Measurements from ENCODE around the gene PVALB.

The PVALB gene

GRCh38 chr22:36773935-36774334 lies 42.9 kb downstream of the PVALB start:
- no peak for DNase-seq (ENCODE audit: low spot score)

GRCh38 chr22:36772451-36772850 lies 44.4 kb downstream of the PVALB start:
- no peak for DNase-seq (ENCODE audit: low spot score)

- DNase-seq (ENCODE audit: low spot score), result no peak
These were observed 45.3 kb downstream of the PVALB start for GRCh38 chr22:36771356-36772063.

GRCh38 chr22:36770513-36771231 lies 46.2 kb downstream of the PVALB start:
- no peak for DNase-seq (ENCODE audit: low spot score)

GRCh38 chr22:36769541-36770512 lies 47.0 kb downstream of the PVALB start:
- no peak for DNase-seq (ENCODE audit: low spot score)

- DNase-seq (ENCODE audit: low spot score), result no peak
These were observed 48.2 kb downstream of the PVALB start for GRCh38 chr22:36768616-36769015.

GRCh38 chr22:36768141-36768540 lies 48.7 kb downstream of the PVALB start:
- DNase-seq (ENCODE audit: low spot score), result no peak

- DNase-seq (ENCODE audit: low spot score), result no peak
These were observed 49.6 kb downstream of the PVALB start for GRCh38 chr22:36767035-36767775.

- no peak for DNase-seq (ENCODE audit: low spot score)
These were observed 50.8 kb downstream of the PVALB start for GRCh38 chr22:36765943-36766450.

- no peak for DNase-seq (ENCODE audit: low spot score)
These were observed 51.5 kb downstream of the PVALB start for GRCh38 chr22:36765131-36765942.

GRCh38 chr22:36764641-36765040 lies 52.2 kb downstream of the PVALB start:
- DNase-seq (ENCODE audit: low spot score), result no peak

GRCh38 chr22:36764060-36764459 lies 52.8 kb downstream of the PVALB start:
- DNase-seq (ENCODE audit: low spot score), result no peak

GRCh38 chr22:36763576-36763975 lies 53.3 kb downstream of the PVALB start:
- DNase-seq (ENCODE audit: low spot score), result no peak

GRCh38 chr22:36762687-36763260 lies 54.1 kb downstream of the PVALB start:
- no peak for DNase-seq (ENCODE audit: low spot score)

GRCh38 chr22:36761553-36762240 lies 55.1 kb downstream of the PVALB start:
- no peak for DNase-seq (ENCODE audit: low spot score)

GRCh38 chr22:36760786-36761185 lies 56.0 kb downstream of the PVALB start:
- DNase-seq (ENCODE audit: low spot score), result no peak

GRCh38 chr22:36759481-36760159 lies 57.2 kb downstream of the PVALB start:
- no peak for DNase-seq (ENCODE audit: low spot score)

- DNase-seq (ENCODE audit: low spot score), result no peak
These were observed 58.0 kb downstream of the PVALB start for GRCh38 chr22:36758792-36759271.

Data from SK-N-DZ (cell line).